GM12891 (cell line): ENCODE measurements around the gene SPATA16.

Source experiments
- POLR2A ChIP-seq: IDR thresholded peaks from 2 replicates; pipeline ENCODE4 v1.6.1; 2011; ENCODE audit warnings: low read depth, low read length, control low read depth
- POLR2AphosphoS5 ChIP-seq: IDR thresholded peaks from 2 replicates; pipeline ENCODE4 v1.6.1; 2011; ENCODE audit warnings: low read depth, low read length, control low read depth

GRCh38 chr3:173030273-173030672, 110.8 kb downstream of the SPATA16 start:
- TF ChIP-seq POLR2A (no peak), POLR2AphosphoS5 (no peak)
